ENCODE data around the gene TEX2.

TEX2 gene

DNA sequence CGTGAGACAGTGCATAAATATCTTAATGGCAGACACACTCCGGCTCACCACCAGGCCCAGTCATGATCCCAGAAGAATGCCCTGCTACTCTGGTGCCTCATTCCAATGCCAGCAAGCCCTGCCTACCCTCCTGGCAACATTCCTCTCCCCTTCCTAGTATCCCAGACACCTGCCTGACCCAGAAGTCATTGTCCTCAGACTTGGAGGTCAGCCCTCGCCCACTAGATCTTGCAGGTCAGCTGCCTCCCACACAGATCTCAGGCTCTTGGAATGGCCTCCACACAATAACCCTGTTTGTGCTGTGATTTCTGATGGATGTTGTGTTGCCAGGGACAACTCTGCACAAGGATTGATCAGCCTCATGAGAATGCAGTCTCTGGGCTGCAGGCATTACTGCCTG lies 1.8 kb upstream of the TEX2 start:
- DNase-seq (ENCODE audit: low read depth in 2 of 2), result no peak

DNA sequence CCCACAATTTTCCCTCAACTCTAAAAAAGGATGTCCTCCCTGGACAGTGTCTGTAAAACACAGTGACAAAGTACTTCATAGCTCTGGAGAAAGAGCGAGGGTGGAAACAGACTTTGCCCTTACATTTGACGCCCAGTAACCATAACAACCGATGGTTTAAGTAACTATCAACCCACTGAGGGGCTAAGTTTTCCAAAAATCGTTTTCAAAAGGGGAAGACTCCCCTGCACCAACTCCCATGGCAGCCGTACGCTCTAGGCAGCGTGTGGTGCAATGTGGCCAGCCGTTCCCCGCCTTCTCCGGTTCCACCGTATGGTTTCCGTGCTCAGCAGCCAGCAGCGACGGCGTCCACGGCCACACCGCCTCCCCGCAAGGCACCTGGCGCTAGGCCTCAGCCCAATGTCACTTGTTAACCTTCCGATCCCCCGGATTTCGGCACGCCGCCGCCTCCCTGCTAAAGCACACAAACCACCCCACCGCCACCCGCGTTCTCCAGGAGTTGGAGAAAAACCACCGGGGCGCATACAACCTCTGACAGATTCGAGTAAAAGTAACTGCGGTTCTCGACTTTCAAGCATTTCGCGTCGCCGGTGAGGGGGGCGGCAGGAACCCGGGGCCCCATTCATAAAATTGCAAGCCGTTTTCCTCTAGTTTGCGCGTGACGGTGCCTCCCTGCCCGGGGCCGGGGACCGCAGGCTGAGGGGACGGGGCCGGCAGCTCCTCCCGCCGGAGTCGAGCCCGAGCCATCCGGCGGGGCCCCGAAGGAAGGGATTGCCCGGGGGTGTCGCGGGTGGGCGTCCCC lies 661 bp downstream of the TEX2 start:
- peak; percentile 33 to 43 for DNase-seq (ENCODE audit: low read depth in 2 of 2)

- DNase-seq (ENCODE audit: low read depth in 2 of 2), result no peak
Measured at GRCh38 chr17:64261417-64262145, 1.5 kb downstream of the TEX2 start.

GRCh38 chr17:64260886-64261285 lies 2.2 kb downstream of the TEX2 start:
- DNase-seq (ENCODE audit: low read depth in 2 of 2), result no peak

- no peak for DNase-seq (ENCODE audit: low read depth in 2 of 2)
Measured at GRCh38 chr17:64259922-64260321, 3.1 kb downstream of the TEX2 start.

- DNase-seq (ENCODE audit: low read depth in 2 of 2), result no peak
Measured at GRCh38 chr17:64259426-64259825, 3.6 kb downstream of the TEX2 start.

- no peak for DNase-seq (ENCODE audit: low read depth in 2 of 2)
Measured at GRCh38 chr17:64256913-64257807, 5.9 kb downstream of the TEX2 start.

- no peak for DNase-seq (ENCODE audit: low read depth in 2 of 2)
Measured at GRCh38 chr17:64255764-64256163, 7.3 kb downstream of the TEX2 start.

DNA sequence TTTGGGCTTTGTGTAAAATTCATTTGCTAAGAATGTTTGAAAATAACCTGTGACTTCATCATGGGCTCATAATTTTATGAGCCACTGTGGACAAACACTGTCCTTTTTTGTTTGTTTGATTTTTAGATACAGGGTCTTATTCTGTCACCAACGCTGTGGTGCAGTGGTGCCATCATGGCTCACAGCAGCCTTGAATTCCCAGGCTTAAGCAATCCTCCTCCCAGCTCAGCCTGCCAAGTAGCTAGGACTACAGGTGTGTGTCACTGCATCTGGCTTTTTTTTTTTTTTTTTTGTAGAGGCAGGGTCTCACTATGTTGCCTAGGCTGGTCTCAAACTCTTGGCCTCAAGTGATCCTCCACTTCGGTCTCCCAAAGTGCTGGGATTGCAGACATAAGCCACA lies 8.3 kb downstream of the TEX2 start:
- no peak for DNase-seq (ENCODE audit: low read depth in 2 of 2)

DNA sequence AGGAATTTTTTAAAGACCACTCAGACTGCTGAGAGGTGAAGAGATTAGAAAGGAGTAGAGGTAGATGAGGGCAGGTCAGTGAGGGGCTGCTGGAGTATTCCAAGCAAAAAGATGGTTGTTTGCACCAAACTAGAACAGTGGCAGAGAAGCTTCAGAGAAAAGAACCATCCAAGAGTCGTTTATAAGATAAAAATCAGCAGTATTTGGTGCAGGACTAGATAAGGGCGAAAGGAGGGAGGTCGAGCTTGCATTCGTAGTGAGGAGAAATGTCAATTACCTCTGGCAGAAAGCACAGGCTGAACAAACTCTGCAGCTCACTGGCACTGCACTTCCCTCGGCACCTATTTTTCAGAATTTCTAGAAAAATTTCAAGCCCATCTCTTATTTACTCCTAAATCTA lies 9.6 kb downstream of the TEX2 start:
- DNase-seq (ENCODE audit: low read depth in 2 of 2), result no peak

DNA sequence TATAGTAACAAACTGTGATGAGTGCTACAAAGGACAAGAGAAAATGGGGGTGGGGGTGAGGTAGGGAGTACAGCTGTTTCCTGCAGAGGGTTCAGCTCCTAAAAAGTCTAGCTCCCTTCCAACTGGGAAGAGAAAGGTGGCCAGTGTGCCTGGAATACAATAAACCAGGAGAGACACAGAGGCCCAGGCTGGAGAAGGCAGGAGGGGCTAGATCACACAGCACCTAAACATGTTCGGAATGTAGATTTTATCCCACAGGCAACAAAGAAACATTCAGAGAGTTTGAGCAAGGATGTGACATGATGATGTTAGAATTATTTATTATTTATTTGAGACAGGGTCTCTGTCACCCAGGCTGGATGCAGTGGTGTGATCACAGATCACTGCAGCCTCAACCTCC lies 10.2 kb downstream of the TEX2 start:
- DNase-seq (ENCODE audit: low read depth in 2 of 2), result no peak

DNA sequence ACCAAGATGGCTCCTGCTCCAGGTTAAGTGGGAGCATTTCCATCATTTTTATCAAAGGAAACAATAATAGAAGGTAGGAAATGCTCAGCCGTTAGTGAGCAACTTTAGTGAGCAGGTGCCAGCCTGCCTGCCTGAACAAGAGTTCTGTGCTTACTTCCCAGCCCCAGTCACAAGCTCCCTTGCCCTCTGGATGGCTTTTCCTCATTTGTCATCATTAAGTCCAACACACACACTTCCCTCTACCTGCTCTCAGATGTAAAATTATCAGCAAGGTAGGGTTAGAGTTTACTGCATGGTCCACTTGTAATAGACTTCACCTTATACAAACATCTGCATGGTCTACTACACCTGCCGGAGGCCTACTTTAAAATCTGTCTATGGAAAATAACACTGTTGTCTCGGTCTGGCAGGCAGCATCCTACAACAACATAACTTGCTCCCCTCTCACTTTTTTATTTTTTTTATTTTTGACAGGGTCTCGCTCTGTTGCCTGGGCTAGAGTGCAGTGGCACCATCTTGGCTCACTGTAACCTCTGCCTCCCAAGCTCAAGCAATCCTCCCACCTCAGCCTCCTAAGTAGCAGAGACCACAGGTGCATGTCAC lies 12.7 kb downstream of the TEX2 start:
- no peak for DNase-seq (ENCODE audit: low read depth in 2 of 2)

DNA sequence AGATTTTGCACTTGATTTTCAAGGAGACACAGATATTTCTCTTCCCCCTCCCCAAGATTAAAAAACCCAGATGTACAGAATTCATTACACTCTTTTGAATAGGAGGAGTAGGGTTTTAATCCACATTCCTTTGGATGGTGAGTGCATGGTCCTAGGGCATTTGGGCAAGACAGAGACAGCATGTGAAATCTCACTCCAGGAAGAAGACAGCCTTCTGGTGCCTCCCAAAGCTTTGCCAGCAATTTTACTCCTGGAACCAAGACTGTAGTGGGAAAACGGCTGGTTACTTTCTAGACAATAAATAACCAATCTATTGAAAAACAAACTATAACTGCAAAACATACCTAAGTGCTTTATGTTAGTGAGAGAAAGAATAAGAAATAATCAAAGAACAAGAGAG lies 15.2 kb downstream of the TEX2 start:
- no peak for DNase-seq (ENCODE audit: low read depth in 2 of 2)

- DNase-seq (ENCODE audit: low read depth in 2 of 2), result no peak
Measured at GRCh38 chr17:64245218-64246145, 17.6 kb downstream of the TEX2 start.

GRCh38 chr17:64244165-64244564 lies 18.9 kb downstream of the TEX2 start:
- no peak for DNase-seq (ENCODE audit: low read depth in 2 of 2)

- no peak for DNase-seq (ENCODE audit: low read depth in 2 of 2)
Measured at GRCh38 chr17:64243340-64243739, 19.7 kb downstream of the TEX2 start.

DNA sequence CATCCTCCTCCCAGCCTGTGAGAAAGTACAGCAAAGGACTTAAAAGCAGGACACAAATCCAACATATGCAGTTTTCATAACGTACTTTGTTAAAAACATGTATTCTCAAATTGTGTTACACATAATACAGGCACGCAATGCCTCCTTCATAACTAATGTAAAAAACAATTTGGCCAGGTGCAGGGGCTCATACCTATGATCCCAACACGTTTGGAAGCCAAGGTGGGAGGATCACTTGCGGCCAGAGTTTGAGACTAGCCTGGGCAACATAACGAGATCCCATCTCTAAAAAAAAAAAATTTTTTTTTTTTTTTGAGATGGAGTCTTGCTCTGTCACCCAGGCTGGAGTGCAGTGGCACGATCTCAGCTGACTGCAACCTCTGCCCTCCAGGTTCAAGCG lies 20.4 kb downstream of the TEX2 start:
- no peak for DNase-seq (ENCODE audit: low read depth in 2 of 2)

DNA sequence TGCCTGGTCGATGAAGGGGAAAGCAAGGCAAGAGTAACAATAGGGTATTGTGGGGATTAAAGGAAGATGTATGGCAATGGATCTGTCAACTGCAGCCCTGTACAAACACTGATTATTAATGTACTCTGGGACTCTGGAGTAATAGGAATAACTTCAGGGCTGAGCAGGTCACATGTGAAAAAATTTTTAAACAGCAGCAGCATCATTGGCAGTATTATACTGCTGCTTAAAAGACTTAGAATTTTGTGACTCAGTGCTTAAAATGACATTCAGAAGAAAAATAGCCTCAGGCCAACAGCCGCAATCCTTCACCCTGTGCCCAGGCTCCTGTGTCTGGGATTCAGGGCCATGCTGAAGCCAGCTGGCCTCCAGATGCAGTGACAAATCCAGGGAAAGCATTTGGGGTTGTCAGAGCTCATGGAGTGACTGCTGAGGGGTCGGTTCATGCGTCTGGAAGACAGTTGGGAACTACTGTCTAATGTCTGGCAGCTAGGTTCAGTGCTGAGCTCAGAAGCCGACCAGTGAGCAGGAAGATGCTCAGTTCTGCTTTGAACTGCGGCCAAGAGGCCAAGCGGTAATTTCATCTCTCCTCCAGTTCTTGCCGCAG lies 22.2 kb downstream of the TEX2 start:
- DNase-seq (ENCODE audit: low read depth in 2 of 2), result no peak

DNA sequence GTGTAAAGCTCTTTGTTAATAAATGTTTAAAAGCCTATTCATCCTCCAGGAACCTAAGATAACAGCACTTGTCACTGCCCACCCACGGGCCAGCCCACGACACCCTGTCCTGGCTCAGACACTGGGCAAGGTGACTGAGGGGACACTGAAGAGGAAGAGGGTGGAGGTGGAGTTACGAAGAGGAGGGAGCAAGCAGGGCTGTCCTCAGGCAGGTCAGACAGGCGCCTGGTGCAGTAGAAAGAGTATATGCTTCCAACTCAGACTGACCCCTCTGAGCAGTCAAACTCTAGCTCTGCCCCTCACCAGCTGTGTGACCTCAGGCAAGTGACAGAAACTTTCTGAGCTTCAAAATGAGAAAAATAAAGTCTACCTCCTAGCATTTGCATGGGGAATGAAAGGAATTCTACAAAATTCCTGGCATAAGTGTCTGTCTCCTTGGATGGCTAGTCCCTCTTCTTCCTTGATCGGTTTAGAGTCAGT lies 22.8 kb downstream of the TEX2 start:
- DNase-seq (ENCODE audit: low read depth in 2 of 2), result no peak

- DNase-seq (ENCODE audit: low read depth in 2 of 2), result peak; percentile 7 to 40
Measured at GRCh38 chr17:64238449-64238848, 24.6 kb downstream of the TEX2 start.

All from activated CD4-positive, alpha-beta T cell treated with anti-CD3 and anti-CD28 coated beads for 24 hours (primary cell).